GM12891 (cell line): ENCODE measurements around the gene COL3A1.

ENCODE experiments used
- POLR2A ChIP-seq: IDR thresholded peaks from 2 replicates; pipeline ENCODE4 v1.6.1; 2011; ENCODE audit warnings: low read depth, low read length, control low read depth
- TAF1 ChIP-seq: IDR thresholded peaks from 2 replicates; pipeline ENCODE4 v1.6.1; 2011; ENCODE audit warnings: low read depth, low read length, control low read depth

DNA sequence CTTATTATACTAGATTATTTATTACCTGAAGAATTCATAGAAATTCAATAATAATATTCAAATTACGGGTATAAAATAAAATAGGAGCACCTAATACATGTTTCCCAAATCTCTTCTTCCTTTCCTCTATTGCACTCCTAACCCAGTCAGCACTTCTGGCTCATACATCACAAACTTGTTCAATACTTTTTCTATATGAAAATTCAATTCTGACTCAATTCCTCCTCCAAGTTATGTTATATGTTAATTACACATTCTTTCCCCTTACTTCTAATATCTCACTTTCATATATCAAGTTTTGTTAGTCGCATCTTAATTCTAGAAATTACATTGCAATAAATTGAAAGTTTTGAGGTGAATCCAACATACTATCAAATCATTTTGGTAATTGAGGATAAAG, 17.9 kb upstream of the COL3A1 start:
- no peak for TF ChIP-seq TAF1
- no peak for TF ChIP-seq POLR2A
